ENCODE results near the gene TEX51. TPM values are rescaled to one million over a fixed set of nuclear protein-coding genes. Genes with fewer than 3 reads are reported as not detected.

Gene TEX51
- total and polyA plus RNA-seq, 2 donors (not counting 3 experiments of a cell fraction or from before 2014, with no cell fraction given): not detected

GRCh38 chr2:126887506-126887905 lies 11.2 kb upstream of the TEX51 start:
- BruUV-seq (replicated peaks): no TSS peak
- Histone ChIP-seq H3K9me3 (replicated peaks; ENCODE audit: control insufficient read depth, insufficient read depth, low read length) (no peaks in the 10 kb centered on the region), H3K4me1 (ENCODE audit: control insufficient read depth, extremely low read depth, insufficient read depth, low read length) (no peaks in the 10 kb centered on the region), H2AFZ (ENCODE audit: low read depth, low read length) (no peak overlapping the region), H3K4me2 (ENCODE audit: insufficient read depth, low read length) (no peak overlapping the region), H3K27ac (ENCODE audit: insufficient read depth, low read depth, low read length) (no peak overlapping the region), H3K36me3 (ENCODE audit: control insufficient read depth in 2 of 2, extremely low read depth in 1 of 2, insufficient read depth in 2 of 2, low read length in 2 of 2) (no peaks in the 10 kb centered on the region), H3K27me3 (ENCODE audit: control insufficient read depth in 2 of 2, insufficient read depth in 2 of 2, low read length in 2 of 2) (no peaks in the 10 kb centered on the region), H3K9me1 (replicated peaks; ENCODE audit: control insufficient read depth, extremely low read depth, insufficient read depth, low read length) (no peaks in the 10 kb centered on the region), H3K79me2 (ENCODE audit: control insufficient read depth, insufficient read depth, low read length) (no peaks in the 10 kb centered on the region), H3K9ac (replicated peaks; ENCODE audit: extremely low read depth, insufficient read depth, low read length) (no peak overlapping the region), H4K20me1 (replicated peaks; ENCODE audit: control insufficient read depth, extremely low read depth, insufficient read depth, low read length) (no peaks in the 10 kb centered on the region), H3K4me3 (replicated peaks in 1 of 3; ENCODE audit: insufficient read depth in 1 of 3, low read depth in 1 of 3, low read length in 3 of 3) (no peak overlapping the region)
- TF ChIP-seq, protein P1, sequence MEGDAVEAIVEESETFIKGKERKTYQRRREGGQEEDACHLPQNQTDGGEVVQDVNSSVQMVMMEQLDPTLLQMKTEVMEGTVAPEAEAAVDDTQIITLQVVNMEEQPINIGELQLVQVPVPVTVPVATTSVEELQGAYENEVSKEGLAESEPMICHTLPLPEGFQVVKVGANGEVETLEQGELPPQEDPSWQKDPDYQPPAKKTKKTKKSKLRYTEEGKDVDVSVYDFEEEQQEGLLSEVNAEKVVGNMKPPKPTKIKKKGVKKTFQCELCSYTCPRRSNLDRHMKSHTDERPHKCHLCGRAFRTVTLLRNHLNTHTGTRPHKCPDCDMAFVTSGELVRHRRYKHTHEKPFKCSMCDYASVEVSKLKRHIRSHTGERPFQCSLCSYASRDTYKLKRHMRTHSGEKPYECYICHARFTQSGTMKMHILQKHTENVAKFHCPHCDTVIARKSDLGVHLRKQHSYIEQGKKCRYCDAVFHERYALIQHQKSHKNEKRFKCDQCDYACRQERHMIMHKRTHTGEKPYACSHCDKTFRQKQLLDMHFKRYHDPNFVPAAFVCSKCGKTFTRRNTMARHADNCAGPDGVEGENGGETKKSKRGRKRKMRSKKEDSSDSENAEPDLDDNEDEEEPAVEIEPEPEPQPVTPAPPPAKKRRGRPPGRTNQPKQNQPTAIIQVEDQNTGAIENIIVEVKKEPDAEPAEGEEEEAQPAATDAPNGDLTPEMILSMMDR (IDR thresholded peaks at IDR 0.05; ENCODE audit: extremely low read depth in 1 of 2, insufficient read depth in 1 of 2, low read depth in 1 of 2, low read length in 2 of 2): no peak
- intact Hi-C loops (cut with micrococcal nuclease): no loop called here
- CTCF ChIA-PET: no interaction called here
- POLR2A ChIA-PET: no interaction called here
- no peak for DNase-seq (ENCODE audit: low read depth, low spot score)
- dilution Hi-C loops (cut with MboI; ENCODE audit: extremely low pct_ligation_motif_present, low sequenced_read_pairs): no loop called here
- FAIRE-seq: no peak

GRCh38 chr2:126888046-126888445 lies 10.6 kb upstream of the TEX51 start:
- dilution Hi-C loops (cut with MboI; ENCODE audit: extremely low pct_ligation_motif_present, low sequenced_read_pairs): no loop called here
- CTCF ChIA-PET: no interaction called here
- BruUV-seq (replicated peaks): no TSS peak

More at GRCh38 chr2:126888046-126888445, 10.6 kb upstream of the TEX51 start:
- TF ChIP-seq JUN (IDR thresholded peaks at IDR 0.05; ENCODE audit: borderline replicate concordance, insufficient read depth, insufficient read length, low read depth) (no peak), POLR2AphosphoS5 (IDR thresholded peaks at IDR 0.05; ENCODE audit: insufficient read depth, low read depth, low read length) (no peak), MAX (IDR thresholded peaks at IDR 0.05; ENCODE audit: insufficient read depth, insufficient read length) (no peak), POLR2A (IDR thresholded peaks at IDR 0.05; ENCODE audit: low read depth, low read length) (no peak), GATA2 (IDR thresholded peaks at IDR 0.05; ENCODE audit: insufficient read depth, insufficient read length, low read depth, low read length) (no peak), MYC (IDR thresholded peaks at IDR 0.05; ENCODE audit: low read depth, low read length) (no peak), EZH2 (IDR thresholded peaks at IDR 0.05; ENCODE audit: borderline replicate concordance, low read depth, low read length, severe bottlenecking) (no peak), FOS (IDR thresholded peaks at IDR 0.05; ENCODE audit: borderline replicate concordance, insufficient read depth, low read length) (no peak)
- TF ChIP-seq, protein P1 (IDR thresholded peaks at IDR 0.05; ENCODE audit: extremely low read depth in 1 of 2, insufficient read depth in 1 of 2, low read depth in 1 of 2, low read length in 2 of 2): no peak
- Histone ChIP-seq H3K36me3 (ENCODE audit: control insufficient read depth in 2 of 2, extremely low read depth in 1 of 2, insufficient read depth in 2 of 2, low read length in 2 of 2) (no peaks in the 10 kb centered on the region), H2AFZ (ENCODE audit: low read depth, low read length) (no peak overlapping the region), H3K27ac (ENCODE audit: insufficient read depth, low read depth, low read length) (no peak overlapping the region), H3K27me3 (ENCODE audit: control insufficient read depth in 2 of 2, insufficient read depth in 2 of 2, low read length in 2 of 2) (no peaks in the 10 kb centered on the region), H3K9me3 (replicated peaks; ENCODE audit: control insufficient read depth, insufficient read depth, low read length) (no peaks in the 10 kb centered on the region), H4K20me1 (replicated peaks; ENCODE audit: control insufficient read depth, extremely low read depth, insufficient read depth, low read length) (no peaks in the 10 kb centered on the region), H3K4me1 (ENCODE audit: control insufficient read depth, extremely low read depth, insufficient read depth, low read length) (no peaks in the 10 kb centered on the region), H3K4me3 (replicated peaks in 1 of 3; ENCODE audit: insufficient read depth in 1 of 3, low read depth in 1 of 3, low read length in 3 of 3) (no peak overlapping the region), H3K79me2 (ENCODE audit: control insufficient read depth, insufficient read depth, low read length) (no peaks in the 10 kb centered on the region), H3K4me2 (ENCODE audit: insufficient read depth, low read length) (no peak overlapping the region), H3K9ac (replicated peaks; ENCODE audit: extremely low read depth, insufficient read depth, low read length) (no peak overlapping the region), H3K9me1 (replicated peaks; ENCODE audit: control insufficient read depth, extremely low read depth, insufficient read depth, low read length) (no peaks in the 10 kb centered on the region)
- FAIRE-seq: no peak
- POLR2A ChIA-PET: no interaction called here
- intact Hi-C loops (cut with micrococcal nuclease): no loop called here
- no peak for DNase-seq (ENCODE audit: low read depth, low spot score)

All from endothelial cell of umbilical vein (primary cell).